COLO829 (cell line): ENCODE data around the gene SREBF2.

Experiments
- DNase-seq: peaks from one replicate; pipeline ENCODE4 v3.0.0; 2012; ENCODE audit warnings: low spot score

SREBF2 gene

DNA sequence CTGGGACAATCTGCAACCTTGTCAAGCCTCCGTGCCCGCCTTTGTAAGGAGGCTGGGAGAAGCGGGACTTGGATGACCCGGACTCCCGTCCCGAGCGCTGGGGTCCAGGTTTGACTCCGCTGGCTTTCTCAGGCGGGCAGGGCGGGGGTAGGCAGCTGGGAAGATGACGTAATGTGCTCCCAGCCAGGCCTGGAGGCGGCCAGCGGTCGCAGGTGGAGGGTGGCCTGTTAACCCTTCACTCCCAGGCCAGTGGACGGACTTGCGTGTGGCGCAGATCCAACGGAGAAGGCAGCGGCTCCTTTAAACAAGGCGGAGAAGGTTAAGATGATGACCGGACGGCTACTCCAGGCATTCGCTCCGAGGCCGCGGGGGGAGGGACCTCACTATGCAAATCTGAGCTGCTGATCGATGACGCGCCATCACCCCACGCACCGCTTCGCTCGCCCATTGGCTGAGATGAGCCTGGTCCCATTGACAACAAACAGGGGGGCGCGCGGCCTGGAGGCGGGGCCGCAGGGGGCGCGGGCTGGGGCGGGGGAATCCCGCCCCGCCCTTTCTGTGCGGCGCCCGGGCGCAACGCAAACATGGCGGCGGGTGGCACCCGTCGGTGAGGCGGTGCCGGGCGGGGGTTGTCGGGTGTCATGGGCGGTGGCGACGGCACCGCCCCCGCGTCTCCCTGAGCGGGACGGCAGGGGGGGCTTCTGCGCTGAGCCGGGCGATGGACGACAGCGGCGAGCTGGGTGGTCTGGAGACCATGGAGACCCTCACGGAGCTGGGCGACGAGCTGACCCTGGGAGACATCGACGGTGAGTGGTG, at the start of gene SREBF2:
TSS of gene SREBF2 (plus strand) at position 553 of the 816 bp plus-strand sequence. CDS start at position 719, 166 bp downstream.
- DNase-seq = peak; percentile 99

DNA sequence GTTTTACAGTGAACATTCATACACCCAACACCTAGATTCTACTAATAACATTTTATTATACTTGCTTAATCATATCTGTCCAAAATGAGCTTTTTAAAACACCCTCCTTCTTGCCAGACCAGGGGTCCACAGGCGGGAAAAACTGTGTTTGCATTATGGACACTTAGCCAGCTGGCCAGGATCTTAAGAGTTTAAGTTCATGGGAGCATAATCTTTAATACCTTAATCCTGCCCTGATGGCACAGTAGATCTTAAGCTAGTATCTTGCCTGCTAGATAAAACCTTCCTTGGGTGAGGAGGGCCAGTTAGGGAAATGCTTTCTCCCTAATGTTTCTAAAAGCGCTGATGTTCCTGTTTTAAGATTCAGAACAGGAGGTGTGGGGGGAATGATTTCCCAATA, 45.6 kb upstream of the SREBF2 start:
- DNase-seq = no peak

DNA sequence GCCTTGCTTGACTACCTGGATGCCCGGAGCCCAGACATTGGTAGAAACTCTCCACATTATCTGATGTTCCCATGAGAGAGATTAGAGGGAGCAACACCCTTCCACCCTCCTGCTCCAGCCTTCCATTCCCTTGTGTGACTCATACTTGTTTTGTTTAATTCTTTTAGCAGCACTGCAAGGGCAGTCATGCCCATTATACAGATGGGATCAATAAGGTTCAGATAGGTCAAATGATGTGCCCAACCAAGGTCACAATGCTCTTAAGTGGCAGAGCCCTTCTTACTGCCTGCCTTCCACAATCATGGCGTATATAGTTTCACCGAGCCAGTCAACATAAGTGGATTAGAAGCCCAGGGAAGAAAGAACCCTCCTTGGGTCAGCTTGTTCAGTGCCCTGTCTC, 39.0 kb upstream of the SREBF2 start:
- DNase-seq = no peak

DNA sequence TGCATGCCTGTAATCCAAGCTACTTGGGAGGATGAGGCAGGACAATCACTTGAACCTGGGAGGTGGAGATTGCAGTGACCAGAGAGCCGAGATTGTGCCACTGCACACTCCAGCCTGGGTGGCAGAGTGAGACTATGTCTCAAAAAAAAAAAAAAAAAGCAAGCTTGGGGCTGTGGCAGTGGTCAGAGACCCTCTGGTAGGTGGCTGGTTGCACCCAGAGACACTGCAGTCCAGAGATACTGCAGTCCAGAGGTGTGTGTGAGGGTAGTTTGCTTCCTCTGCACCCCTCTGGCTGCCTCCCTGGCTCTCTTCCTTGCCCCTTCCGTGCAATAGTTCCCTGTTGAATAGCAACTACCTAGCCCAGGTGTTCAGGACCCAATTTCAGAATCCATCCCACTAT, 34.2 kb upstream of the SREBF2 start:
- no peak for DNase-seq

DNA sequence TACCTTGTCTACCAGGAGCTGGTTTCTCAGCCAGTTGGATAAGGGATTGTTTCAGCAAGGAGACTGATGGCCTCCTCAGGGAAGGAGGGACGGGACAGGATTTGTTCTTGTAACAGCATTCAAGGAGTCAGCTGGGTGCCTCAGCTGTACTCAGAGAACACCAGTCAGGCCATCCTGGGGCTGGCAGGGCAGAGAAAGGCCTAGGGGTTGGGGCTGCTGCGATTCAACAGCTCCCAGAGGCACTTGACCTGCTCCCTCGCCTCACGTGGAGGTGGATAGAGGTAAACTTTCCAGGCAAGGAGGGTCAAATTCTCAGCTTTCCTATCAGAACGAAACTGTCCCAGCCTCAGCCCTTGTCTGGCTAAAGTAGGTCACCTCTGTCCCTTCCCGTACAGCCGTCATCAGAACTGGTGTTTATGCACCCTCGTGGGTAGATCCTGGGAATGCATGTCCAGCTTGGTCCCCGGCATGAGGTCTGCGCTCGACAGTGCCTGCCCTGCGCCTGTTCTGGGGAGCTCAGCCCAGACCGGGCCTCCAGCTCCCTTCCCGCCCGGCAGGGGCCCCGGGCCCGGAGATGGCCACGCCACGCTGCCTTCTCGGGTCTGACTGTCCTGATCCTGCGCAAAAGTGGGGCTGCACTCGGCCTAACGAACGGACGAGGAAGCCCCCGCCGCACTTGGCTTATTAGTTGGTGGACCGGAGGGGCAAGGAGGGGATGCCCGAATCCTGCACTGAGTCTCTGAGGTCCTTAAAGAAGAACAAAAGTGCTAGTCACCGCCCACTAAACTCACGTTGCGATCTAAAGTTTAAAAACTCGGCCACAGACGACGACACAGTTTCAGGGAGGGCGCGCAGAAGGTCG, 33.2 kb upstream of the SREBF2 start:
- DNase-seq = no peak

DNA sequence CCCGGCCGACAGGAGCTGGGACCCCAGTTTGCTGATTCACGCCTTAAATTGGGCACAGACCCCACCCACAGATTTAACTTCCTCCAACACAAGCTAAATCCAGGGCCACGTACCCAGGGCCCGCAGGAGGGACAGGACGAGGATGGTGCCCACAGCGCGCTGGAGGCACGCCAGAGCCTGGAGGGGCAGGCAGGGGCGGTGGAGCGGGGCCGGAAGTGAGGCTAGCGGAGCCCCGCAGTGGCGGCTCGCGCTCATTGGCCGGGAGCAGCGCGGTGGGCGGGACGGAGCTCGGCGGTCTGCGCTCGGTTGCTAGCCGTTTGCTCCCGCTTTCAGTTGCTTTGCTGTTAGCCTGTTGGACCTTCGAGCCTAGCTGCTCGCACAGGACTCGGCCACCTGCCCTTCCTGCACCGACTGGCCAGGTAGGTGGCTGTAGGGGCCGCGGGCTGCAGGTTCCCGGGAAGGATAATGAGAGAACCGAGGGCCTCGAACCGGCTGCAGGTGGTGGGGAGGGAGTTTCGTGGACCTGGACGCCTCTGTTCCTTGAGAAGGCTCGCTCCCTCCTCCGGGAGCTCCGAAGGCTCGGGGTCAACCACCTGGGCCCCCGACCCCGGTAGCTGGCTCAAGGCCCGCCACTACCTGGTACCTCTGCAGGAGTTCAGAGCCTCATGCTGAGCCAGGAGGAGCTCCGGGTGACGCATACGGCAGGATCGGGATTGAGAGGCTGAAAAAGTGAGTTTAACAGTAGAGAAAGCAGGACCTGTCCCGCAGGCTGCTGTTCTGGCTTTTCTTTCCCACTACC, 32.4 kb upstream of the SREBF2 start, which contains the start of gene CCDC134:
TSS of gene CCDC134 (plus strand) at position 332 of the 799 bp plus-strand sequence. CDS start 8,212 bp downstream, outside the sequence.
- peak; percentile 94 for DNase-seq

DNA sequence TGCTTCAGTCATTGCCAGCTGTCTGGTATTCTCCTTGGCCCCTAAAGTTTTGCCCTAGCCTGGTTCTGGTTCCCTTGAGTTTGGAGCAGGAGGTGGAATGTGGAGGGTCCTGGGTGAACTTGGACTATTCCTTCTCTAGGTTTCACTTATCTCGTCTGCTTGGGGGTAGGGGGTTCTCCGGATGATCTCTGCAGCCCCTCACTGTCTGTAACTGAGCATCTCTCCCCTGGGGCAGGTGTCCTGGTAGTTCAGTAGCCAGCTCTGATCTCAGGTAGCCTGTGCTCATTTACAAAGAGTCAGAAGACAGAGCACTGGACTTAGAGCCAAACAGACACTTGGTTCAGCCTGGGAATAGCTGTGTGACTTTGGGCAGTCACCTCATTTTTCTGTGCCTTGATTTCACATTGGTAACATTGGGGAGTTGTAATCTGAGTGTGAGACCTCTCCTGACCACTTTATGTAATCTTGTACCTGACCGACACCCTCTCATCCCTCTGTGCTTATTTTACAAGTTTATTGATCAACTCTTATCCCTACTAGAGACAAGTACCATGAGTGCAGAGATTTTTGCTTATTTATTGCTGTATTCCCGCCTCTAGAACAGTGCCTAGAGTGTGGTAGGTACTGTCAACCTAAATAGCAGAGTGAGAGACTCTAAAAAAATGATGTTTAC, 31.6 kb upstream of the SREBF2 start:
- no peak for DNase-seq

DNA sequence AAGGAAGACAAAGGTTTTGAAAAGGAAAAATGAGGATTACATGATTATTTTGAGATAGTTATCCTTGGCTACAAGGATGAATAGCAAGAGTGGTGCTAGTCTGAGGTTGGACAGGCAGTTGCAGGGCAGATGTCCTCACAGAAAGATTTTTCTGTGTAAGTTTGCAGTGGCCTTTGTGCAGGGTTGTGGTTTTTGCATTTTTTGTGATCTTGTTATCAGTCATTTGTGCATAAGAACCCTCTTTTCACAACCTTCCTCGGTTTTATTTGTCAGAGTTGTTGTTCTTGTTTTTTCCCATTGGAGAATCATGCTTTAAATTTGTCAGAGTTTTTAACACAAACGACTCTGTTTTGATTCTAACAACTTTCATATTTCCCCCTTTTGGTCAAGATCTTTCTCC, 31.0 kb upstream of the SREBF2 start:
- DNase-seq = no peak

DNA sequence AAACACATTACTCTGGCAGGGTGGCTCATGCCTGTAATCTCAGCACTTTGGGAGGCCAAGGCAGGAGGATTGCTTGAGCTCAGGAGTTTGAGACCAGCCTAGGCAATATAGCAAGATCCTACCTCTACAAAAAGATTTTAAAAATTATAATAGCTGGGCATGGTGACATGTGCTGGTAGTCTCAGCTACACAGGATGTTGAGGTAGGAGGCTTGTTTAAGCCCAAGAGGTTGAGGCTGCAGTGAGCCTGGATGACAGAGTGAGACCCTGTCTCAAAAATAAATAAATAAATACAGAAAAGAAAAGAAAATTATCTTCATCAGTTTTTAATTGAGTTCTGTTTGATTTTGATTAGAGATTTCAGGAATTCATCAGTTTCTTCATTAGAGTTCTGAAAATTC, 27.3 kb upstream of the SREBF2 start:
- no peak for DNase-seq

DNA sequence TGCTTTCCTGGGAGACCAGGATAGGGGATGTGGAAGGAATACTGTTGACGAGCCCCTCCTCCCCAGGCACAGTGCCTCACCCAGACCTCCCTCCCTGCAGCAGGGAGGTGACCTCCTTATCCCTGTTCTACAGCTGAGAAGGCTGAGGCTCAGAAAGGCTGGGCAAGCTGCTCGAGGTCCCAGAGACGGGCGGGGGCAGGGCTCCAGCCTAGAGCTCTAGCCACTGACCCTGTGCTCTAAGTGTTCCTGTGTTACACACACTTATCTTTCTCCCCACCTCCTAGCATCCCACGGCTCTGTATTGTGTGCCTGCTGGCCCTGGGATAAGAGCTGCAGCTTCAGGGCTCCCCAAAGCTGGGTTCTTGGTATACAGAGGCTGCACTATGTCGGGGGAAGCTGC, 24.5 kb upstream of the SREBF2 start:
- DNase-seq = no peak

DNA sequence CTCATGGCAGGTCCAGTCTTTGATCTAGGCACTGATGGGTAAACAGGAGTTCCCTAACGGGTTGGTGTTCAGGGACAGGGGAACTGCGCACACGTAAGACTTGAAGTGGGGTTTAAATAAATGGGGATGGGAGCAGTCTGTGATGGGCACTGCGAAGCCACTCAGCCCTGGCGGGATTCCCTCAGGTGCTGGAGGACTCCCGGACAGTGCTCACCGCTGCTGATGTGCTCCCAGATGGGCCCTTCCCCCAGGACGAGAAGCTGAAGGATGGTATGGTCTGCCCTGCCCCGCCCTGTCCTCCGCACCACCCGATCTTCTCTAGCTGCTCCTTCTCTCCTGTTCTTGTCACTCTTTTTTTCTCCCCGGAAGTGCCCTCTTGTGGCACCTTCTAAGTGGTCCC, 22.9 kb upstream of the SREBF2 start:
- DNase-seq = no peak

DNA sequence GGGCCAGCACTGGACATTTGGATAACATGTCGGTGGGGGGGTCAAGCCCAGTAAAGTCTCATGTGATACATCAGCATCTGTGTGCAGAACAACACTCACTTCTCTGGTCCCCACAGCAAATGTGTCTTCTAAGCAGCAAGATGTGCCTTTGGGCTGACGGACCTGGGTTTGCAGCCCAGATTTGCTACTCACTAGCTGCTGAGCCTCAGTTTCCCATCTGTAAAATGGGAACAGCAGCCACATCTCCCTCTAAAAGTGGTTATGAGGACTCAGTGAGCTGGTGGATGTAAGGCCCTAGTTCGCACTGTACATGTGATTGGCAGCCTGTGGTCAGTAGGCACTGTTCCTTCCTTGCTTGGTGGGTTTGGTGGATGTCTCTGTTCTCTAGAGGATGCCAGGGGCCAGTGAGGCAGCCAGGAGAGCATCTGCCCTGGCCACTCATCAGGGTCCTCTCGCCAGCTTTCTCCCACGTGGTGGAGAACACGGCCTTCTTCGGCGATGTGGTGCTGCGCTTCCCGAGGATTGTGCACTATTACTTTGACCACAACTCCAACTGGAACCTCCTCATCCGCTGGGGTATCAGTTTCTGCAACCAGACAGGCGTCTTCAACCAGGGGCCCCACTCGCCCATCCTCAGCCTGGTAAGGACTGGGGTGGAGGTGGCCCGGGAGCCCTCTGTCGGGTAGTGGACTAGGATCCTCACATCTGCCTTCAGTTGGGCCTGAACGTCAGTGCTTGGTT, 19.9 kb upstream of the SREBF2 start:
- DNase-seq = no peak

DNA sequence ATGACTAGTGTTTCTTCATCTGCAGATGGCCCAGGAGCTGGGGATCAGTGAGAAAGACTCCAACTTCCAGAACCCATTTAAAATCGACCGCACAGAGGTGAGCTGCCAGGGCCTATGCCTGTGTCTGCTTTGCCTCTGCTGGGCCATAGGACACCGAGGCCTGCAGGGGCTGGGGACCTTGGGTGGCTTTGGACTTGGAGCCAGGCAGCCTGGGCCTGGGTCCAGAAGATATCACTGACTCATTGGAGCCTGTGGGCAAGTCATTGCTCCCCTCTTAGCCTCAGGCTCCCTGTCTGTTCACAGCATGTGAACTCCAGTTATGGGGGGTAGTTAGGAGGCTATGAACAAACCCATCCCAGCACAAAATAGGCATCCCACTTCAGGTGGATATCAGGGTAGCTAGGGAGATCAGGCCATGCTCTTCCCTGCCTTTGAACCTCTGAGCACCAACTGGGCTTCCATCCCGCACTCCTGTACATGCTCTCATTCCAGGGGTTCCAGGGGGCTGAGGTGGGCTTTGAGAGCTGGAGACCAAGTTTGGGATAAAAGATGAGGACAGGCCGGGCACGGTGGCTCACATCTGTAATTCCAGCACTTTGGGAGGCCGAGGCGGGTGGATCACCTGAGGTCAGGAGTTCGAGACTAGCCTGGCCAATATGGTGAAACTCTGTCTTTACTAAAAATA, 19.0 kb upstream of the SREBF2 start:
- DNase-seq = no peak

DNA sequence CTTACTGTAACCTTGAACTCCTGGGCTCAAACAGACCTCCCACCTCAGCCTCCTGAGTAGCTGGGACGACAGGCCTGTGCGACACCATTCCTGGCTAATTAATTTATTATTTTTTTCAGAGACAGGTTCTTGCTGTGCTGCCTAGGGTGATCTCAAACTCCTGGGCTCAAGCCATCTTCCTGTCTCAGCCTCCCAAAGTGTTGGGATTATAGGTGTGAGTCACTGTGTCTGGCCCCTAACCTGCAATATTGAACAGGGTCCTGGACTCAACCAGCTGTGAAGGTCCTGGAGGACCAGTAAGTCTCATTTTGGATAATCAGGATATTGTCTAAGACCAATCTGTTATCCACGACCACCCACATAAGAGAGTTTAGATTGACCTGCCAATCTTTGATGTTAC, 17.2 kb upstream of the SREBF2 start:
- DNase-seq = no peak

DNA sequence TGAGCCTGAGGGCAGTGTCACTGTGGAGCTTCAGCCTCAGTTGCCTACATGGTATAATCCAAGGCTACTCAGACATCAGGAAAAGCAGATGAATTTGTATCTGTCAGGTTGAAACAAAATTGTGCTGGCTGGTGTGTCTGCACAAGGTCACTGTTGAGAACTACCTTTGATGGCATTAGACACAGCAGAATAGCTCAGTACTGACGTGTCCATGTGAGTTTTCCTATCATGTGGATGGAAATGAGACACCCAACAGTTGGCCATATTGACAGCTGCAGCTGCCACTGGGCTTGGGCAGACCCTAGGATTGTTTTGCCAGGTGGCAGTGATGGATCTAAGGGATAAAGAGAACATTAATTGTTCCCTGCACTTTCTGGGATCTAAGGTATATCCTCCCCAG, 16.7 kb upstream of the SREBF2 start:
- DNase-seq = no peak

DNA sequence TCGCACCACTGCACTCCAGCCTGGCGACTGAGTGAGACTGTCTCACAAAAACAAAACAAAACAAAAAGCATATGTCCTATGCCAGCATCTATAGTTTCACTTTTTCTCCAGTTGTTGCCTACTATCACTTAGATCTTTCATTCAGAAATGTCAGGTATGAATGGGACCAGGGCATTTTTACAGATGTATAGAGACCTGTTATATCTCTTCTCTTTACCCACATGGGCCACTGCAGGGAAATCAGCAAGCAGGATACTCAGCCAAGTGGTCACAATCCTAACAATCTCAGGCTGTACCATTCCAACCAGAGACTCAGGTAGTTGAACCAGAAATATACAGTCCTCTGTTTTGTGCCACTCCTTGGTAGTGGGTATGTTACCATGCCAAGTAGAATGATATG, 16.0 kb upstream of the SREBF2 start:
- DNase-seq = no peak

DNA sequence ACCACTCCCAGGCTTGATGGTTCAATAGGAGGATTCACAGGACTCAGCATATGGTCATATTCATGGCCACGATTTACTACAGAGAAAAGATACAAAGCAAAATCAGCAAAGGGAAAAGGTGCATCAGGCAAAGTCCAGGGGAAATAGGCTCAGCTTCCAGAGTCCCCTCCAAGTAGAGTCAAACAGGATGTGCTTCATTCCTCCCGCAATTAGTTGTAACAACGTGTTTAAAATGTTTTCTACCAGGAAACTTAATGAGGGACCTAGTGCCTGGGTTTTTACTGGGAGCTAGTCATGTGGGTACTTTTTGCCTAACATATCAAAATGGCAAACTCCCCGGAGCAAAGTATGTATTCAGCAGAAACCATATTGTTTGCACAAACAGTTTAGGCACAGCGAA, 14.9 kb upstream of the SREBF2 start:
- no peak for DNase-seq

DNA sequence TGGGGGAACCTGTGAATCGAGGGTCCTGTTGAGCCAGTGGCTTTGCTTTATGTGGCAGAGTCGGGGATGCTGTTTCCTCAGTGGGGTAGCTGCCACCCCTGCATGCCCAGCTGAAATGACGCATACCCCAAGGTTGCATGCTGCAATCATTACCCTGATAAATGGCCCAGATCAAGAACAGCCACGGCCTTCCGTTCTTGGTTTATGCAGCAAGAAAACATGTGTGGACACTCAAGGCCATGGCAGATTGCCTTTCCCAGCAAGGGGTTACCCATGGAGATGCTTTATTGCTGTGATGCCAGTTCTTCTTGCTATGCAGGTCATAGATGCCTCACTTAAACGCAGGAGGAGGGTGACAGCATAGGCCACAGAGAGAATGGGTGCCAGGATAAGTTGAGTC, 14.3 kb upstream of the SREBF2 start:
- no peak for DNase-seq

DNA sequence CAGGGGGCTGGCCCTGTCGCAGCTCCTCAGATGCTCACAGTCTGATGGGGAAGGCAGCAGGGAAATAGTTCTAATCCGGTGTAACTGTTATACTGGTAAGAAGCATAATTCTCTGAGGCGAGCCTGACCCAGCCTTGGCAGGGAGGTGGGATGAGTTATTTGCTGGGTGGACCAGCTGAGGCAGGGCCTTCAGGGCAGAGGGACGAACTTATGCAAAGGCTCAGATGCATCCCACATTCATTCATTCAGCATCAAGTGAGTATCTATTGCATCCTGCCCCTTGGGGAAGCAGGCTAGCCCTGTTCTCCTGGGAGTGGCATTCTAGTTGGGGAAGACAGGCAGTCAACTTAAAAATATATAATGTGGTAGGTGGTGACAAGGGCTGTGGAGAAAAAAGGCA, 13.6 kb upstream of the SREBF2 start:
- no peak for DNase-seq

DNA sequence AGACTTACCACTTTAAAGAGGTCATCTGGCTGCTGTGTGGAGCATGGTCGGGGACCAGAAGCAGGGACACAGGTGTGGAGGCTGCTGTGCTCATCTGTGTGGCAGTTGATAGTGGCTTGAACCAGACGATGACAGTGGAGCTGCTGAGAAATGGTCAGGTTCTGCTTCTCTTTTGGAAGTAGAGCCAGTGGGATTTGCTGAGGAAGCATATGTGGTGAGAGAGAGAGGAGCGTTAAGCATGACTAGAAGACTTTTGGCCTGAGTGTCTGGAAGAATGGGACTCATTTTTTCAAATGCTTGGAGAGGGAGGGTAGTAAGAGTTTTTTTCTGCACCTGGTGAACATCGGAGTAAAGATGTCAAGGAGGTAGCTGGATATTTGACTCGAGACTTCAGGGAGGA, 12.5 kb upstream of the SREBF2 start:
- DNase-seq = no peak
